ENCODE results near the gene CCDC8. TPM values are rescaled to one million over a fixed set of nuclear protein-coding genes. Genes with fewer than 3 reads are reported as not detected.

The CCDC8 gene
- total RNA-seq, 1 donor from 2014 or later, result 13.3 TPM

GRCh38 chr19:46374536-46375475 lies 38.6 kb downstream of the CCDC8 start:
- Mint-ChIP-seq H3K36me3 (ENCODE audit: low read depth, unreplicated experiment) (peaks cover 22% of the 10 kb centered on the region), H3K27ac (ENCODE audit: unreplicated experiment) (no peak overlapping the region), H3K4me3 (ENCODE audit: unreplicated experiment) (no peak overlapping the region), H3K27me3 (ENCODE audit: unreplicated experiment) (peaks cover 5% of the 10 kb centered on the region), H3K4me1 (ENCODE audit: unreplicated experiment) (peaks cover 29% of the 10 kb centered on the region), H3K9me3 (ENCODE audit: unreplicated experiment) (no peaks in the 10 kb centered on the region)
- TF ChIP-seq CTCF (IDR thresholded peaks at IDR 0.05; ENCODE audit: unreplicated experiment), result no peak
- DNase-seq (ENCODE audit: low spot score), result no peak

GRCh38 chr19:46373491-46374359 lies 39.6 kb downstream of the CCDC8 start:
- TF ChIP-seq CTCF (IDR thresholded peaks at IDR 0.05; ENCODE audit: unreplicated experiment), result no peak
- H3K27ac Mint-ChIP-seq (ENCODE audit: unreplicated experiment), result peak overlapping the region; percentile 87
- no peaks in the 10 kb centered on the region for H3K9me3 Mint-ChIP-seq (ENCODE audit: unreplicated experiment)
- peaks cover 21% of the 10 kb centered on the region for H3K36me3 Mint-ChIP-seq (ENCODE audit: low read depth, unreplicated experiment)
- H3K27me3 Mint-ChIP-seq (ENCODE audit: unreplicated experiment), result peaks cover 5% of the 10 kb centered on the region
- peaks cover 29% of the 10 kb centered on the region for H3K4me1 Mint-ChIP-seq (ENCODE audit: unreplicated experiment)
- DNase-seq (ENCODE audit: low spot score), result no peak
- no peak overlapping the region for H3K4me3 Mint-ChIP-seq (ENCODE audit: unreplicated experiment)

- peak overlapping the region; percentile 87 for H3K27ac Mint-ChIP-seq (ENCODE audit: unreplicated experiment)
- TF ChIP-seq CTCF (IDR thresholded peaks at IDR 0.05; ENCODE audit: unreplicated experiment), result peak; percentile 35
- H3K4me3 Mint-ChIP-seq (ENCODE audit: unreplicated experiment), result no peak overlapping the region
- H3K9me3 Mint-ChIP-seq (ENCODE audit: unreplicated experiment), result no peaks in the 10 kb centered on the region
- peak; percentile 43 for DNase-seq (ENCODE audit: low spot score)
- H3K36me3 Mint-ChIP-seq (ENCODE audit: low read depth, unreplicated experiment), result peaks cover 23% of the 10 kb centered on the region
- peaks cover 5% of the 10 kb centered on the region for H3K27me3 Mint-ChIP-seq (ENCODE audit: unreplicated experiment)
- peaks cover 29% of the 10 kb centered on the region for H3K4me1 Mint-ChIP-seq (ENCODE audit: unreplicated experiment)
These were observed 40.4 kb downstream of the CCDC8 start for GRCh38 chr19:46372901-46373490.

GRCh38 chr19:46371371-46371901 lies 41.9 kb downstream of the CCDC8 start:
- no peak for TF ChIP-seq CTCF (IDR thresholded peaks at IDR 0.05; ENCODE audit: unreplicated experiment)
- peak; percentile 52 for DNase-seq (ENCODE audit: low spot score)
- peaks cover 29% of the 10 kb centered on the region for H3K4me1 Mint-ChIP-seq (ENCODE audit: unreplicated experiment)
- H3K27ac Mint-ChIP-seq (ENCODE audit: unreplicated experiment), result peak overlapping the region; percentile 87
- peaks cover 19% of the 10 kb centered on the region for H3K36me3 Mint-ChIP-seq (ENCODE audit: low read depth, unreplicated experiment)
- no peak overlapping the region for H3K4me3 Mint-ChIP-seq (ENCODE audit: unreplicated experiment)
- peaks cover 5% of the 10 kb centered on the region for H3K27me3 Mint-ChIP-seq (ENCODE audit: unreplicated experiment)
- H3K9me3 Mint-ChIP-seq (ENCODE audit: unreplicated experiment), result no peaks in the 10 kb centered on the region
